Measurements from ENCODE around the gene EXOC6B.

EXOC6B gene

GRCh38 chr2:72361042-72361441, 464.8 kb downstream of the EXOC6B start:
- no peak for DNase-seq (ENCODE audit: low read depth)

- DNase-seq (ENCODE audit: low read depth): no peak
Observed at GRCh38 chr2:72350852-72351251, 475.0 kb downstream of the EXOC6B start.

- no peak for DNase-seq (ENCODE audit: low read depth)
Observed at GRCh38 chr2:72349016-72349415, 476.8 kb downstream of the EXOC6B start.

DNA sequence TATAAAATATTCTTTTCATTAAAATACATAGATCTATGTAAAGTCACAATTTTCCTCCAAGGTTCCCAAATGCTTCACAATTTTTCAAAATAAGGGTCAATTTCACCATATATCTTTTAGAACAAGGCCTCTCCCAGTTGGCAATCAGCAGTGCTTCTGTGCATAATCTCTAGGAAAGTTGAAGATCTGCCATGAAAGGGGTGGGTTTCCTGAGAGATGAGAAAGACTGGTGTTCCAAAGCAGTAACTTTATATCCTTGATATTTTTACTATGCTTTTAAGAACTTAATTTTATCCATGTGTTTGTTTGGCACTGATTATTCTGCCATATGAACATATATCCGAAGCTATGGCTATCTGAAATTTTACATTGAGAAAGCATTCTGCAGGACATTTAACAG, 478.8 kb downstream of the EXOC6B start:
- DNase-seq (ENCODE audit: low read depth): no peak

DNA sequence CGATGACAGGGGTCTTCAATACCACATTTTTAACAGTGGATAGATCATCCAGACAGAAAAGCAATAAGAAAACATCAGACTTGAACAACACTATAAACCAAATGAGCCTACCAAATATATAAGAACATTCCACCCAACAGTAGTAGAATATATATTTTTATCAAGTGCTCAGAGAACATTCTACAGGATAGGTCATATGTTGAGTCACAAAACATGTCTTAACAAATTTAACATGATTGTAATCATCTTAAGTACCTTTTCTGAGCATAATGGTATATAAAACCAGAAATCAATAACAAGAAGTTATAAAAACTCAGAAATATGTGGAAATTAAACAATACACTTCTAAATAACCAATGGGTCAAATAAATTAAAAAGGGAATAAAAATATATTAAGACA, 484.2 kb downstream of the EXOC6B start:
- DNase-seq (ENCODE audit: low read depth): no peak

DNA sequence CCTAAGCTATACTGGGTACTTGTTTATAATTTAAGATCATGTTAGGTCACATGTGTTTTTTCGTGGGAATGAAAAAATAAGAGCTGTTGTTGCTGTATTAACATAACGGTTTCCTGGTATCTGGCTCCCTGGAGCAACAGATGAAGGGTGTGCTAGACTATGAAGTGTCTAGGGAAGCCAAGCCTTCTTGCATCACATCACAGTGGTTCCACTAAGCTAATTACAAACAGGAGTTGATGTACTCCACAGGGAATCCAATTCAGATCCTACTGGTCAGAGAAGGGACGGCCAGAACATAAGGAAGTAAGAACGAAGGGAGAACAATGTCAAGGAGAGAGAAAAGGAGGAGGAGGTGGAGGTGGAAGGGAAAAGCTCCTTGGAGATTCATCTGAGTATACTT, 485.2 kb downstream of the EXOC6B start:
- DNase-seq (ENCODE audit: low read depth): peak; percentile 17

DNA sequence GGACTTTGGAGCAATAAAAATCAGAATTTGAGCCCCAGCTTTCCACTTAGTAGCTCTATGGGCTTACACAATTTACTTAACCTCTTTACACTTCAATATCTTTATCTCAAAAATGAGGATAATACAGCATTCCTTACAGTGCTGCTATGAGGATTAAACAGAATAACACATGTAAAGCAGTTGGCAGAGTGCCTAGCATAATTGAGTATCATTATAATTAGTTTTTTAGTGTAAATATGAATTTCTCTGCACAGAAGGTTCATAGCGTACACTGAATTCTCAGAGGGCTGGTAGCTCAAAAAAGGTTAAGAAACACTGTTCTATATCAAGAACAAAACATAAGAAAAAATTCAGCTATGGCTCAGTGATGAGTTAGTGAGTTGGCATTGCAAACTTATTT, 487.8 kb downstream of the EXOC6B start:
- DNase-seq (ENCODE audit: low read depth): no peak

DNA sequence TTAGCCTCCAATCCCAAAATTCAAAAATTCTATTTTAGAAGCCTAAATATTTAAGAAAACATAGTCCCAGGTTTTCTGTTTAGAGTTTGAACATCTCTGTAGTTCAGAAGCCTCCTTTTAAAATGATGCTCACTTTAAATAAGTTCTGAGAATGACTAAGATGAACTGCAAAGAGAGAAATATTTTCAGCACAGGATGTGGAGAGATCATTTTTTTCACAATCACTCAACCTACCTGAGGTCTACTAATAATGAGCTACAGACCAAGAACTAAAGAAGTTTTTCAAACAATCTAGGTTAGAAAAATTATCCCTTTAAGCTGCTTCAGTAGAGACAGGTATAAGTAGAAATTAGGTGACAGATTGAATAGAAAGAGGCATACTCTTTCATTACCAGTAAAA, 493.1 kb downstream of the EXOC6B start:
- no peak for DNase-seq (ENCODE audit: low read depth)

GRCh38 chr2:72330652-72331051, 495.2 kb downstream of the EXOC6B start:
- no peak for DNase-seq (ENCODE audit: low read depth)

GRCh38 chr2:72326759-72327158, 499.1 kb downstream of the EXOC6B start:
- no peak for DNase-seq (ENCODE audit: low read depth)

- DNase-seq (ENCODE audit: low read depth): no peak
Observed at GRCh38 chr2:72325592-72326422, 500.0 kb downstream of the EXOC6B start.

DNA sequence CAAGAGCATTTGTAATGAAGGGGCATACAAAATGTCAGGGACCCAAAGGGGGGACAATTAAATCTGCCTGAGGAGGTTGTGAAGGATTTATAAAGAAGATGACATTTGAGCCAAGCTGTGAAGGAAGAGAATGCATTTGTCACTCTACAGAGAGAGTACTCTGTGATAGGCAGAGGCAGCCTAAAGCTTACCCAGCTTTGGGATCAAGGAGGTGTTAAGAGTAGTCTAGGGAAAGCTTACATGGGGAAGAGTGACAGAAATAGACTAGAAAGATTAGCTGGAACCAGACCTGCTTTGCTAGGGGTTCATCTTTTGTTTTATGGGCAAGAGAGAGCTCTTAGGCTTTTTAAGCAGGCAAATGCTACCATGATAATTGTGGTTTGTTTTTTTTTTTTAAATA, 509.1 kb downstream of the EXOC6B start:
- DNase-seq (ENCODE audit: low read depth): no peak

GRCh38 chr2:72300147-72300684, 525.6 kb downstream of the EXOC6B start:
- DNase-seq (ENCODE audit: low read depth): no peak

GRCh38 chr2:72293620-72294019, 532.2 kb downstream of the EXOC6B start:
- no peak for DNase-seq (ENCODE audit: low read depth)

- no peak for DNase-seq (ENCODE audit: low read depth)
Observed at GRCh38 chr2:72292433-72292832, 533.4 kb downstream of the EXOC6B start.

GRCh38 chr2:72291059-72291458, 534.8 kb downstream of the EXOC6B start:
- DNase-seq (ENCODE audit: low read depth): no peak

DNA sequence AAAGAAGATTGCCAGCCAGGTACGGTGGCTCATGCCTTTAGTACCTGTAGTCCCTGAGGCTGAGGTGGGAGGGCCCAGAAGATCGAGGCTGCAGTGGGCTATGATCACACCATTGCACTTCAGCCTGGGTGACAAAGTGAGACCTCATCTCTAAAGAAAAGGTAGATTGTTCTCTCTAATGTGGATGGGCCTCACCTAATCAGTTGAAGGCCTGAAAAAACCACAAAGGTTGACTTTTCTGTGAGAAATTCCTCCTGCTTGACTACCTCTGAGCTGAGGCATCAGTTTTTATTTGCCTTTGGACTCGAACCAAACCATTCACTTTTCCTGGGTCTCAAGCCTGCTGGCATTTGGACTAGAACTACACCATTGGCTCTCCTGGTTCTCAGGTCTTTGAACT, 536.1 kb downstream of the EXOC6B start:
- no peak for DNase-seq (ENCODE audit: low read depth)

DNA sequence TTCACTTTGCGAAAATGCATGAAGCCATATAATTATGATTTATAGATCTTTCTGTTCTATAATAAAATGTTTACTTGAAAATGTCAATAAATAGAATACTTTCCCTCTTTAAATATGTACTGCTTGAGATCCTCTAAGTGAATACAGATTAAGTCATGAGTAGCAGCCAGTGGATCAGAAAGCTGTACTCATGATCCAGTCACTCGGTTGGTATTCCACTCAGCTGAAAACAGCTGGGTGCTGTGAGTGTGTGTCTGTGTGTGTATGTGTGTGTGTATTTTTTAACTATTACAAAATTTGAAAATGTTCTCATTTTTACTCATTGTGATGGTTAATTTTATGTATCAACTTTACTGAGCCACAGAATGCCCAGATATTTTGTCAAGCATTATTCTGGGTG, 536.5 kb downstream of the EXOC6B start:
- peak; percentile 21 for DNase-seq (ENCODE audit: low read depth)

- no peak for DNase-seq (ENCODE audit: low read depth)
Observed at GRCh38 chr2:72278046-72278445, 547.8 kb downstream of the EXOC6B start.

DNA sequence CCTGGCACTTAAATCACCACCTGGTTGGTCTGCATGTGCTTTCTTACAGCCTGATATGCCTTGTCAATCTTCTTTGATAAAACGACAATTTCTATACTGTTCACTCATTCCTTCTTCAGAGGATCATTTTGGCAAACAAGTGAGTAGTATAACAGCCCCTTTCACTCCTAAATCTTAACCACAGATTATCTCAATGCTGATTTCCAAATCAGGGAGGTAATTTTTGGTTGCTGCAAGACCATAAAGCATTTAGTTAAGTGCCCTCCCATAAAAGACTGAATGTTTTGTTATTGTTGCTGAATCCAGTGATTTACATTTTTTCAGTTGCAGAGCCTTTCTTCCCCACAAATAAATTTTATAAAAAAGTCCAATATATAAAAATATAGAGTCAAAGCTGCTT, 549.0 kb downstream of the EXOC6B start:
- no peak for DNase-seq (ENCODE audit: low read depth)

DNA sequence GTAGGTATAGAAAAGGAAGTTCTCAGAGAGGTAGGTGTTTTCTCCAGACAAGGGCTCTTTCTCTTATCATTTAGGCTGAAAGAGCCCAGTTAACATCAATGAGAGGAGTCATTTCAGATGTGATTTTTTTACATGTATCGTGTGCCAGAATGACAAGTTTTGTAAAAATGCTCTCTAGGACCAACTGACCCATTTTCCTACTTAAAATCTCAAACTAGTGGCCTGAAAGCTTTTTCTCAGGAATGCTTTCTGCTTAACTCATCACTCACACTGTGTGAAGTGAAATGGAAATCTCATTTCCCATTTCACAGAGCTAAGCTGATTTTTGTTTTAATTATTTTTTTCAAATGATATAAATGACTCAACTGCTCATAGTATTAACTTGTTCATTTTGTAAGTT, 549.5 kb downstream of the EXOC6B start:
- no peak for DNase-seq (ENCODE audit: low read depth)

GRCh38 chr2:72275084-72275483, 550.7 kb downstream of the EXOC6B start:
- no peak for DNase-seq (ENCODE audit: low read depth)

DNA sequence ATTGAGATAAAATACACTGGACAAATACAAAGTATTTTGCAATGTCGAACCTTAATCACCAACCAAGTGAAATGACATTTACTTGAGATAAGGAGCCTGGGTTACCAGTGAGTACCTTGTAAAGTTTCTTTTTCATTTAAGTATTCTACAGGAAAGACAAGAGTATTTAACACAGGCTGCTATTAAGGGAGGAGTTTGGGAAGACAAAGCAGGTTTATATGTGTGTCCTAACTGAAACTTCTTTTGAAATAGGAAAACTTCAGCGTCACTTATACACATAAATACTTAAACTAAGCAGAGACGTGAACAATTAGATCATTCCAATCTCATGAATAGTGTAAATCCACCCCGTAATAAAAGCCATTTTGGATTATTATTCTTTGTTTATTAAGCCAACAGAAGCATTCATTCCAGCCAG, 551.4 kb downstream of the EXOC6B start:
- no peak for DNase-seq (ENCODE audit: low read depth)

DNA sequence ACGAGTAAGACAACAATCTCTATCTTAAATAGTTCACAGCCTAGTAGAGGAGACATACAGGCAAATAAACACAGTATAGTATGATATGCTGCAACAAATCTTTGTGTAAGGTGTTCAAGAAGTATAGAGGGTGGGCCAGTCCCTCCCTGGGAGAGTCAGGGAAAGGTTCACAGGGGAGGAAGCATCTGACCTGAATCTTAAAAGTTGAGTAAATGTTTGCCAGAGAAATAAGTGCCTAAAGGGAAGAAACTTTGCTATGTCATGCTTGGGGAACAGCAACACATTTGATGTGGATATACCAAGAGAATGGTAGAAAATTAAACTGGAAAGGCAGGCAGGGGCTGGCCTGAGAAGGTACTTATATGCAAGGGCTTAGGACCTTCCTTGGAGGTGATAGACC, 552.4 kb downstream of the EXOC6B start:
- DNase-seq (ENCODE audit: low read depth): no peak

Data from GM04504 (cell line).